Caco-2 (cell line): ENCODE measurements around the gene CNTN2. TPM values are rescaled to one million over a fixed set of nuclear protein-coding genes. Genes with fewer than 3 reads are reported as not detected.

Experiments used
- BruUV-seq: library from RNA; stranded (reverse); fragments of 400-500 nt; replicated peaks from 2 replicates; lab custom pipeline; 2021; lab: Mats Ljungman, UMichigan
- CTCF ChIA-PET: fragments of 300-600 bp; sonication (Branson Sonifier 250); formaldehyde crosslinking; loops from one replicate; lab custom pipeline; 2022; ENCODE audit warnings: antibody characterized with exemption; lab: Charles Lee
- POLR2A ChIA-PET: fragments of 300-600 bp; sonication (Branson Sonifier 250); formaldehyde crosslinking; loops from one replicate; lab custom pipeline; 2022; ENCODE audit warnings: antibody characterized with exemption; lab: Charles Lee
- DNase-seq, 2 experiments: peaks; one replicate each; pipeline versions ENCODE4 v3.0.0 to v3.0.0-alpha.2; 2020 to 2022
- H3K27me3 ChIP-seq: replicated peaks from 2 replicates; pipeline ENCODE4 v1.6.0; 2011; ENCODE audit warnings: low read length; ENCODE audit not compliant: control insufficient read depth, insufficient read depth
- H3K36me3 ChIP-seq: 2 replicates; pipeline ENCODE4 v1.5.1; 2011; ENCODE audit warnings: low read length; ENCODE audit not compliant: control insufficient read depth, insufficient read depth
- H3K4me1 ChIP-seq: fragments of 250-450 bp; sonication (Bioruptor Pico); 2 replicates; pipeline ENCODE4 v1.5.1; 2020; ENCODE audit warnings: mild to moderate bottlenecking
- H3K4me3 ChIP-seq: 2 replicates; pipeline ENCODE4 v1.5.1; 2011; ENCODE audit warnings: low read depth, mild to moderate bottlenecking, control low read depth, low read length
- H3K9me3 ChIP-seq: fragments of 250-450 bp; sonication (Bioruptor Pico); 2 replicates; pipeline ENCODE4 v1.5.1; 2020; ENCODE audit warnings: mild to moderate bottlenecking, moderate library complexity
- H3K27ac Mint-ChIP-seq: one replicate; pipeline ENCODE4 v1.8.0; 2022; ENCODE audit warnings: mixed read lengths; ENCODE audit not compliant: unreplicated experiment
- H3K27me3 Mint-ChIP-seq: one replicate; pipeline ENCODE4 v1.8.0; 2022; ENCODE audit warnings: mixed read lengths; ENCODE audit not compliant: insufficient read depth, unreplicated experiment
- H3K36me3 Mint-ChIP-seq: one replicate; pipeline ENCODE4 v1.8.0; 2022; ENCODE audit warnings: mild to moderate bottlenecking, mixed read lengths; ENCODE audit not compliant: insufficient read depth, unreplicated experiment
- H3K4me1 Mint-ChIP-seq: one replicate; pipeline ENCODE4 v1.8.0; 2022; ENCODE audit warnings: low read depth, mixed read lengths; ENCODE audit not compliant: unreplicated experiment
- H3K4me3 Mint-ChIP-seq: one replicate; pipeline ENCODE4 v1.8.0; 2022; ENCODE audit warnings: mild to moderate bottlenecking, moderate library complexity, mixed read lengths; ENCODE audit not compliant: unreplicated experiment
- H3K9me3 Mint-ChIP-seq: one replicate; pipeline ENCODE4 v1.8.0; 2022; ENCODE audit warnings: mixed read lengths; ENCODE audit not compliant: unreplicated experiment
- intact Hi-C: fragments of 100-400 bp; cut with micrococcal nuclease; formaldehyde crosslinking; loops from one replicate; pipeline ENCODE4 v1.10.0; 2022; ENCODE audit not compliant: unreplicated experiment
- total RNA-seq: library from RNA; stranded (reverse); gene quantifications from 2 replicates; pipeline ENCODE4 v1.2.3, GENCODE V29; 2022
- TF ChIP-seq, protein P1 (sequence below), 2 experiments: fragments of 200-600 bp in 1 of 2; IDR thresholded peaks; 1 replicate in 1 of 2; 2 replicates in 1 of 2; pipeline versions ENCODE4 v1.5.1 to v1.8.0; 2011 to 2022; ENCODE audit warnings: antibody characterized with exemption in 1 of 2, control low read depth in 1 of 2, inconsistent platforms in 1 of 2, low read depth in 1 of 2, low read length in 1 of 2, mild to moderate bottlenecking in 1 of 2, moderate library complexity in 1 of 2; ENCODE audit not compliant: insufficient read depth in 1 of 2, severe bottlenecking in 1 of 2, unreplicated experiment in 1 of 2

The CNTN2 gene
- total RNA-seq, 1 experiment from 2014 or later, result not detected

DNA sequence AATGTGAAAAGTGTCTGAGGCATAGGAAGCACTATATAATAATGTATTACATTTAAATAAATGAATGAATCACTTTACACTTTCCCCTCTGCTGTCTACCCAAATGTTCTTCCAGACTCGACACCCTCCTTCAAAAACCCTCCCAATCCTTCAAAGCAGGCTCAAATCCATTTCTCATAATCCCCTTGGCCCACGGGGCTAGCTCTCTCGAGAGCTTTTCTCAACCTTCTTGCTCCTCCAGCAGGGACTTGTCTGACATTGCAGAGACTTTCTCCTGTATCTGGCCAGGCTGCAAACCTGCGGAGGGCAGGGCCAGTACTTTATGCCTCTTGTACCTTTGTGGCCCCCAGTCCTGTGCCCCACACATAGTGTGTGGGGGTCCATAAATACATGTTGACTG, 14.1 kb upstream of the CNTN2 start:
- Histone ChIP-seq H3K27me3 (no peaks in the 10 kb centered on the region), H3K9me3 (no peaks in the 10 kb centered on the region), H3K4me3 (no peak overlapping the region), H3K36me3 (no peaks in the 10 kb centered on the region), H3K4me1 (no peaks in the 10 kb centered on the region)
- no peaks in the 10 kb centered on the region for H3K36me3 Mint-ChIP-seq
- ChIA-PET CTCF (interaction anchor here (1.4 to 3.6 kb wide), 2 partner anchors 33 to 40 kb away, joined by 6 to 17 read pairs; no protein-coding TSS in a partner anchor), POLR2A (no interaction called here)
- no peak overlapping the region for H3K4me3 Mint-ChIP-seq
- BruUV-seq, result no TSS peak
- DNase-seq, result no peak
- H3K9me3 Mint-ChIP-seq, result no peaks in the 10 kb centered on the region
- intact Hi-C loops, result no loop called here
- H3K27ac Mint-ChIP-seq, result no peak overlapping the region
- peaks cover 18% of the 10 kb centered on the region for H3K27me3 Mint-ChIP-seq
- no peaks in the 10 kb centered on the region for H3K4me1 Mint-ChIP-seq
- TF ChIP-seq, protein P1, sequence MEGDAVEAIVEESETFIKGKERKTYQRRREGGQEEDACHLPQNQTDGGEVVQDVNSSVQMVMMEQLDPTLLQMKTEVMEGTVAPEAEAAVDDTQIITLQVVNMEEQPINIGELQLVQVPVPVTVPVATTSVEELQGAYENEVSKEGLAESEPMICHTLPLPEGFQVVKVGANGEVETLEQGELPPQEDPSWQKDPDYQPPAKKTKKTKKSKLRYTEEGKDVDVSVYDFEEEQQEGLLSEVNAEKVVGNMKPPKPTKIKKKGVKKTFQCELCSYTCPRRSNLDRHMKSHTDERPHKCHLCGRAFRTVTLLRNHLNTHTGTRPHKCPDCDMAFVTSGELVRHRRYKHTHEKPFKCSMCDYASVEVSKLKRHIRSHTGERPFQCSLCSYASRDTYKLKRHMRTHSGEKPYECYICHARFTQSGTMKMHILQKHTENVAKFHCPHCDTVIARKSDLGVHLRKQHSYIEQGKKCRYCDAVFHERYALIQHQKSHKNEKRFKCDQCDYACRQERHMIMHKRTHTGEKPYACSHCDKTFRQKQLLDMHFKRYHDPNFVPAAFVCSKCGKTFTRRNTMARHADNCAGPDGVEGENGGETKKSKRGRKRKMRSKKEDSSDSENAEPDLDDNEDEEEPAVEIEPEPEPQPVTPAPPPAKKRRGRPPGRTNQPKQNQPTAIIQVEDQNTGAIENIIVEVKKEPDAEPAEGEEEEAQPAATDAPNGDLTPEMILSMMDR (IDR thresholded peaks at IDR 0.05; ENCODE audit: insufficient read depth in 1 of 2, low read depth in 1 of 2, low read length in 1 of 2, severe bottlenecking in 1 of 2, unreplicated experiment in 1 of 2), result no peak

DNA sequence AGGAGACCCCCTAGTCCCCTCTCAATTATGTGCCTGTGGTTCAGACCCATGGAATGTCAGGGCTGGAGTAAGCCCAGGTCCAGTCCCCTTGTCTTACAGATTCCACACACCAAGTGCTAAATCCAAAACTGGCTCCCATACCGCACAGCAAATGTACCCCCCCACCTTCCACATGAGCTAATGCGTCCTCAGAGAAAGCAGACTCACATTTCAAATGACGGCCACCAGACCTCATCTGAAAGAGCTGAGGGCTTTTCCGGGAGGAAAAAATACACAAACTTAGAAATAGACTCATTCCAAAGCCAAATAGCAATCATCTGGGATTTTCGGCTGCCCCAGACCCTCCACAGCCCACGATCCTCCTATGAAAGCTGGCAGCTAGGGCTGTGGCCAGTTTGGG, 12.8 kb upstream of the CNTN2 start:
- DNase-seq, result no peak
- TF ChIP-seq, protein P1 (IDR thresholded peaks at IDR 0.05; ENCODE audit: insufficient read depth in 1 of 2, low read depth in 1 of 2, low read length in 1 of 2, severe bottlenecking in 1 of 2, unreplicated experiment in 1 of 2), result no peak
- H3K9me3 ChIP-seq, result no peaks in the 10 kb centered on the region
- ChIA-PET CTCF (interaction anchor here (3.6 kb wide), 1 partner anchor 31 kb away, joined by 17 read pairs; no protein-coding TSS in a partner anchor), POLR2A (no interaction called here)
- H3K4me1 Mint-ChIP-seq, result no peaks in the 10 kb centered on the region
- no peaks in the 10 kb centered on the region for H3K36me3 ChIP-seq
- intact Hi-C loops, result no loop called here
- peaks cover 12% of the 10 kb centered on the region for H3K27me3 Mint-ChIP-seq
- H3K9me3 Mint-ChIP-seq, result no peaks in the 10 kb centered on the region
- no peak overlapping the region for H3K27ac Mint-ChIP-seq
- no TSS peak for BruUV-seq
- no peak overlapping the region for H3K4me3 ChIP-seq
- no peak overlapping the region for H3K4me3 Mint-ChIP-seq
- no peaks in the 10 kb centered on the region for H3K36me3 Mint-ChIP-seq
- no peaks in the 10 kb centered on the region for H3K27me3 ChIP-seq
- H3K4me1 ChIP-seq, result no peaks in the 10 kb centered on the region

DNA sequence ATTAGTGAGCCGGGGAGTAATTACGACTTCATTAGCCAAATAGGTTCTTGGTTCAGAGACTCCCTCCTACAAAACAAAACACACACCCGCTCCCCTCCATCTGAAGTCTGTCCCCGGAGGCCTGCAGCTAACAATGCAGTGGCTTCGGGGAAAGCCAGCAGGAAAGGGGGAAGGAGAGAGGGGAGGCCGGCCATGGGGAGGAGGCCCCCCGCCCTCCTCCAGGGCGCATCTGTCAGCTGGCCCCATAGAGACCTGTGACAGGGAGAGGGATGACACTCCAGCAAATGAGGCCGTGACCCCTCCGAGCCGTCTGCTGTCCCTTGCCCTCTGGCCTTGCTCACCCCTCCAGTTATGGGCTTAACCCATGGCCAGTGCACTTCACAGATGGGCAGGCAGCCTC, 12.1 kb upstream of the CNTN2 start:
- Mint-ChIP-seq H3K27me3 (peaks cover 13% of the 10 kb centered on the region), H3K9me3 (no peaks in the 10 kb centered on the region), H3K36me3 (no peaks in the 10 kb centered on the region), H3K4me3 (no peak overlapping the region), H3K27ac (no peak overlapping the region), H3K4me1 (no peaks in the 10 kb centered on the region)
- ChIA-PET CTCF (interaction anchor here (0.6 to 3.6 kb wide), 2 partner anchors 31 to 610 kb away, joined by 5 to 17 read pairs; no protein-coding TSS in a partner anchor), POLR2A (no interaction called here)
- H3K9me3 ChIP-seq, result no peaks in the 10 kb centered on the region
- intact Hi-C loops, result no loop called here
- H3K36me3 ChIP-seq, result no peaks in the 10 kb centered on the region
- no peak for DNase-seq
- BruUV-seq, result no TSS peak
- no peaks in the 10 kb centered on the region for H3K27me3 ChIP-seq
- no peak overlapping the region for H3K4me3 ChIP-seq
- TF ChIP-seq, protein P1 (IDR thresholded peaks at IDR 0.05; ENCODE audit: insufficient read depth in 1 of 2, low read depth in 1 of 2, low read length in 1 of 2, severe bottlenecking in 1 of 2, unreplicated experiment in 1 of 2), result no peak
- H3K4me1 ChIP-seq, result no peaks in the 10 kb centered on the region
